Uterus (tissue), 4 donors: Measurements from ENCODE around the gene GAP43. TPM values are rescaled to one million over a fixed set of nuclear protein-coding genes. Genes with fewer than 3 reads are reported as not detected.

Experiments used
- DNase-seq, 2 donors: peaks; one replicate each; pipeline ENCODE4 v3.0.0-alpha.2; 2019 to 2020
- H3K27ac ChIP-seq, 2 donors: fragments of 200-600 bp; sonication (generic); 1 replicate in 1 of 2; 2 replicates in 1 of 2; pipeline ENCODE4 v1.5.1; 2016 to 2018
- H3K27me3 ChIP-seq, 2 donors: fragments of 200-600 bp; sonication (generic); one replicate each; pipeline ENCODE4 v1.5.1; 2018 to 2019; ENCODE audit warnings: control low read depth in 1 of 2
- H3K36me3 ChIP-seq, 2 donors: fragments of 200-600 bp; sonication (generic); one replicate each; pipeline ENCODE4 v1.5.1; 2019; ENCODE audit warnings: control low read depth in 1 of 2
- H3K4me1 ChIP-seq, 2 donors: fragments of 200-600 bp; sonication (generic); one replicate each; pipeline ENCODE4 v1.5.1; 2018 to 2019; ENCODE audit warnings: control low read depth in 1 of 2
- H3K4me3 ChIP-seq, 2 donors: fragments of 200-600 bp; sonication (generic); 1 replicate in 1 of 2; 2 replicates in 1 of 2; pipeline ENCODE4 v1.5.1; 2018 to 2019; ENCODE audit warnings: mild to moderate bottlenecking in 1 of 2
- H3K9me3 ChIP-seq, 2 donors: fragments of 200-600 bp; sonication (generic); one replicate each; pipeline ENCODE4 v1.5.1; 2019; ENCODE audit warnings: control low read depth in 1 of 2
- CTCF ChIP-seq, 4 experiments: fragments of 200-600 bp in 2 of 4; fragments of 450-650 bp in 2 of 4; sonication (generic) in 2 of 4; IDR thresholded peaks; one replicate each; pipeline ENCODE4 v1.5.1; 2016 to 2019; ENCODE audit warnings: antibody characterized with exemption in 4 of 4, mild to moderate bottlenecking in 2 of 4, moderate library complexity in 1 of 4
- POLR2A ChIP-seq, 2 donors: fragments of 450-650 bp; IDR thresholded peaks; one replicate each; pipeline ENCODE4 v1.6.1; 2016; ENCODE audit warnings: antibody characterized with exemption in 2 of 2, mild to moderate bottlenecking in 1 of 2, moderate library complexity in 1 of 2
- intact Hi-C: fragments of 100-400 bp; cut with DNase I; formaldehyde crosslinking; loops from one replicate; pipeline ENCODE4 v1.15.1; 2023; ENCODE audit warnings: low total_unique reads
- total RNA-seq, 4 donors: library from RNA; depleted of rRNA in 3 of 4; stranded (reverse); fragments of >200 nt in 3 of 4; gene quantifications; one replicate each; pipeline versions ENCODE4 v1.1.0 to v1.2.4, GENCODE V29; 2014 to 2023
- donor health status: DM: yes; HTN: yes; CAD: no.

GAP43 gene
- total RNA-seq, 4 donors from 2014 or later, result 7.0 TPM; not detected in 3

GRCh38 chr3:115761927-115762305 is 138.6 kb downstream of the GAP43 start:
- TF ChIP-seq POLR2A (IDR thresholded peaks at IDR 0.05) (no peak), CTCF (IDR thresholded peaks at IDR 0.05) (no peak)
- H3K27ac ChIP-seq, result peak overlapping the region in 1 of 2 donors; percentile 18
- no peaks in the 10 kb centered on the region for H3K36me3 ChIP-seq
- H3K4me3 ChIP-seq, result no peak overlapping the region
- no peak for DNase-seq
- H3K9me3 ChIP-seq, result no peaks in the 10 kb centered on the region
- intact Hi-C loops, result no loop called here
- H3K27me3 ChIP-seq, result no peaks in the 10 kb centered on the region
- peaks cover 0 to 9% of the 10 kb centered on the region in 2 donors for H3K4me1 ChIP-seq

GRCh38 chr3:115766587-115767482 is 143.5 kb downstream of the GAP43 start:
- Histone ChIP-seq H3K36me3 (no peaks in the 10 kb centered on the region), H3K4me3 (no peak overlapping the region), H3K27me3 (no peaks in the 10 kb centered on the region), H3K27ac (peak overlapping the region; percentile 76 to 81), H3K4me1 (peaks cover 0 to 9% of the 10 kb centered on the region in 2 donors), H3K9me3 (no peaks in the 10 kb centered on the region)
- DNase-seq, result peak in 1 of 2 donors; percentile 31
- intact Hi-C loops, result no loop called here
- TF ChIP-seq POLR2A (IDR thresholded peaks at IDR 0.05) (no peak), CTCF (IDR thresholded peaks at IDR 0.05) (no peak)

- Histone ChIP-seq H3K4me3 (no peak overlapping the region), H3K27me3 (no peaks in the 10 kb centered on the region), H3K36me3 (no peaks in the 10 kb centered on the region), H3K4me1 (peaks cover 0 to 9% of the 10 kb centered on the region in 2 donors), H3K9me3 (no peaks in the 10 kb centered on the region), H3K27ac (peak overlapping the region; percentile 28 to 81)
- no peak for TF ChIP-seq CTCF (IDR thresholded peaks at IDR 0.05)
- intact Hi-C loops, result no loop called here
- DNase-seq, result no peak
Observed at GRCh38 chr3:115768661-115769060, 145.4 kb downstream of the GAP43 start.
